Stimulated activated CD8-positive, alpha-beta memory T cell treated with anti-CD3 and anti-CD28 coated beads, Interleukin-4, amount 100 ng/mL, for 1 hour (primary cell): Measurements from ENCODE around the gene SNRPD2.
"Not testable (repeated sequence)": the region's sequence is repeated elsewhere in the genome, so short reads cannot be mapped to it uniquely, and the experiment has no call there.

Experiments used
- DNase-seq, 2 donors: peaks; one replicate each; pipeline ENCODE4 v3.0.0-alpha.2; 2020; ENCODE audit warnings: low read depth in 2 of 2, low spot score in 1 of 2

The SNRPD2 gene

GRCh38 chr19:45691516-45692186 is at the start of gene SNRPD2:
Gene SNRPD2 (minus strand): TSS chr19:45691953. CDS start chr19:45691888, 65 bp downstream.
- peak; percentile 81 to 89 for DNase-seq

- no peak for DNase-seq
Observed at GRCh38 chr19:45739498-45740439, 48.0 kb upstream of the SNRPD2 start.

GRCh38 chr19:45733160-45733810 is 41.5 kb upstream of the SNRPD2 start, which contains the start of gene MEIOSIN:
Gene MEIOSIN (plus strand): TSS chr19:45733439. CDS start chr19:45735377, 1,938 bp downstream.
- DNase-seq = no peak

- DNase-seq = peak; percentile 72 to 83
Observed at GRCh38 chr19:45730368-45731288, 38.9 kb upstream of the SNRPD2 start, which contains the start of gene FBXO46. Gene FBXO46 (minus strand): TSS chr19:45730896. CDS start chr19:45713495, 17,401 bp downstream.

GRCh38 chr19:45729800-45730290 is 38.1 kb upstream of the SNRPD2 start:
- DNase-seq = no peak

GRCh38 chr19:45728683-45729082 is 36.9 kb upstream of the SNRPD2 start:
- DNase-seq = not testable (repeated sequence)

GRCh38 chr19:45720065-45720464 is 28.3 kb upstream of the SNRPD2 start:
- DNase-seq = not testable (repeated sequence)

GRCh38 chr19:45717983-45718650 is 26.4 kb upstream of the SNRPD2 start:
- DNase-seq = no peak

- DNase-seq = peak; percentile 93 to 96
Observed at GRCh38 chr19:45717131-45717982, 25.6 kb upstream of the SNRPD2 start.

GRCh38 chr19:45716359-45717130 is 24.8 kb upstream of the SNRPD2 start:
- DNase-seq = no peak

GRCh38 chr19:45715139-45715538 is 23.4 kb upstream of the SNRPD2 start:
- DNase-seq = no peak

GRCh38 chr19:45713141-45713540 is 21.4 kb upstream of the SNRPD2 start:
- DNase-seq = no peak

GRCh38 chr19:45712699-45713067 is 20.9 kb upstream of the SNRPD2 start:
- no peak for DNase-seq

GRCh38 chr19:45711851-45712698 is 20.3 kb upstream of the SNRPD2 start:
- DNase-seq = no peak

GRCh38 chr19:45710356-45711130 is 18.8 kb upstream of the SNRPD2 start:
- DNase-seq = no peak

- no peak for DNase-seq
Observed at GRCh38 chr19:45705710-45706415, 14.1 kb upstream of the SNRPD2 start.
